Vagina (tissue), 2 donors: ENCODE results near the gene TXNRD1.

Experiments
- CTCF ChIP-seq, 3 experiments: fragments of 450-650 bp in 2 of 3; fragments of 200-600 bp in 1 of 3; sonication (generic) in 1 of 3; IDR thresholded peaks; one replicate each; pipeline ENCODE4 v1.5.1; 2017 to 2019; ENCODE audit warnings: antibody characterized with exemption in 3 of 3, mild to moderate bottlenecking in 2 of 3, moderate library complexity in 2 of 3
- POLR2A ChIP-seq, 2 donors: fragments of 450-650 bp; IDR thresholded peaks; one replicate each; pipeline ENCODE4 v1.6.1; 2017; ENCODE audit warnings: antibody characterized with exemption in 2 of 2, mild to moderate bottlenecking in 2 of 2, moderate library complexity in 2 of 2

GRCh38 chr12:104384141-104384880 lies 168.7 kb downstream of the TXNRD1 start:
- no peak for TF ChIP-seq CTCF (IDR thresholded peaks at IDR 0.05)
- no peak for TF ChIP-seq POLR2A (IDR thresholded peaks at IDR 0.05)
